Neural cell (in vitro differentiated cells): ENCODE results near the gene MRPL19.

ENCODE experiments used
- EP300 ChIP-seq: fragments of 450-650 bp; conservative IDR thresholded peaks from 2 replicates; pipeline ENCODE4 v1.6.1; 2014; ENCODE audit warnings: antibody characterized with exemption, mild to moderate bottlenecking, moderate library complexity; ENCODE audit not compliant: poor library complexity, severe bottlenecking
- EZH2 ChIP-seq: fragments of 200-600, 300-800 bp; shearing (Covaris generic), sonication (generic); IDR thresholded peaks from 2 replicates; pipeline ENCODE4 v1.6.1; 2014; ENCODE audit warnings: antibody characterized with exemption, low read length, borderline replicate concordance, mild to moderate bottlenecking; ENCODE audit not compliant: insufficient read depth, poor library complexity, severe bottlenecking
- MXI1 ChIP-seq: fragments of 450-650 bp; conservative IDR thresholded peaks from 2 replicates; pipeline ENCODE4 v1.6.1; 2014; ENCODE audit warnings: antibody characterized with exemption, mild to moderate bottlenecking; ENCODE audit not compliant: poor library complexity, severe bottlenecking
- POLR2AphosphoS5 ChIP-seq: IDR thresholded peaks from 2 replicates; pipeline ENCODE4 v1.6.1; 2012
- RAD21 ChIP-seq: fragments of 450-650 bp; conservative IDR thresholded peaks from 2 replicates; pipeline ENCODE4 v1.6.1; 2014; ENCODE audit warnings: antibody characterized with exemption, mild to moderate bottlenecking, moderate library complexity
- SMC3 ChIP-seq: fragments of 450-650 bp; conservative IDR thresholded peaks from 2 replicates; pipeline ENCODE4 v1.6.1; 2014; ENCODE audit warnings: antibody characterized with exemption, mild to moderate bottlenecking, moderate library complexity; ENCODE audit not compliant: poor library complexity
- TF ChIP-seq, protein P1 (sequence below): fragments of 450-650 bp; IDR thresholded peaks from 2 replicates; pipeline ENCODE4 v1.5.1; 2014; ENCODE audit warnings: antibody characterized with exemption, mild to moderate bottlenecking, moderate library complexity; ENCODE audit not compliant: poor library complexity, severe bottlenecking
- TF ChIP-seq, protein P2 (sequence below): IDR thresholded peaks from 2 replicates; pipeline ENCODE4 v1.6.1; 2012; ENCODE audit warnings: borderline replicate concordance

- TF ChIP-seq EZH2 (no peak), RAD21 (peak; percentile 80), POLR2AphosphoS5 (no peak), MXI1 (no peak), SMC3 (peak; percentile 77), EP300 (no peak)
- TF ChIP-seq, protein P1, sequence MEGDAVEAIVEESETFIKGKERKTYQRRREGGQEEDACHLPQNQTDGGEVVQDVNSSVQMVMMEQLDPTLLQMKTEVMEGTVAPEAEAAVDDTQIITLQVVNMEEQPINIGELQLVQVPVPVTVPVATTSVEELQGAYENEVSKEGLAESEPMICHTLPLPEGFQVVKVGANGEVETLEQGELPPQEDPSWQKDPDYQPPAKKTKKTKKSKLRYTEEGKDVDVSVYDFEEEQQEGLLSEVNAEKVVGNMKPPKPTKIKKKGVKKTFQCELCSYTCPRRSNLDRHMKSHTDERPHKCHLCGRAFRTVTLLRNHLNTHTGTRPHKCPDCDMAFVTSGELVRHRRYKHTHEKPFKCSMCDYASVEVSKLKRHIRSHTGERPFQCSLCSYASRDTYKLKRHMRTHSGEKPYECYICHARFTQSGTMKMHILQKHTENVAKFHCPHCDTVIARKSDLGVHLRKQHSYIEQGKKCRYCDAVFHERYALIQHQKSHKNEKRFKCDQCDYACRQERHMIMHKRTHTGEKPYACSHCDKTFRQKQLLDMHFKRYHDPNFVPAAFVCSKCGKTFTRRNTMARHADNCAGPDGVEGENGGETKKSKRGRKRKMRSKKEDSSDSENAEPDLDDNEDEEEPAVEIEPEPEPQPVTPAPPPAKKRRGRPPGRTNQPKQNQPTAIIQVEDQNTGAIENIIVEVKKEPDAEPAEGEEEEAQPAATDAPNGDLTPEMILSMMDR = peak; percentile 73
- TF ChIP-seq, protein P2, sequence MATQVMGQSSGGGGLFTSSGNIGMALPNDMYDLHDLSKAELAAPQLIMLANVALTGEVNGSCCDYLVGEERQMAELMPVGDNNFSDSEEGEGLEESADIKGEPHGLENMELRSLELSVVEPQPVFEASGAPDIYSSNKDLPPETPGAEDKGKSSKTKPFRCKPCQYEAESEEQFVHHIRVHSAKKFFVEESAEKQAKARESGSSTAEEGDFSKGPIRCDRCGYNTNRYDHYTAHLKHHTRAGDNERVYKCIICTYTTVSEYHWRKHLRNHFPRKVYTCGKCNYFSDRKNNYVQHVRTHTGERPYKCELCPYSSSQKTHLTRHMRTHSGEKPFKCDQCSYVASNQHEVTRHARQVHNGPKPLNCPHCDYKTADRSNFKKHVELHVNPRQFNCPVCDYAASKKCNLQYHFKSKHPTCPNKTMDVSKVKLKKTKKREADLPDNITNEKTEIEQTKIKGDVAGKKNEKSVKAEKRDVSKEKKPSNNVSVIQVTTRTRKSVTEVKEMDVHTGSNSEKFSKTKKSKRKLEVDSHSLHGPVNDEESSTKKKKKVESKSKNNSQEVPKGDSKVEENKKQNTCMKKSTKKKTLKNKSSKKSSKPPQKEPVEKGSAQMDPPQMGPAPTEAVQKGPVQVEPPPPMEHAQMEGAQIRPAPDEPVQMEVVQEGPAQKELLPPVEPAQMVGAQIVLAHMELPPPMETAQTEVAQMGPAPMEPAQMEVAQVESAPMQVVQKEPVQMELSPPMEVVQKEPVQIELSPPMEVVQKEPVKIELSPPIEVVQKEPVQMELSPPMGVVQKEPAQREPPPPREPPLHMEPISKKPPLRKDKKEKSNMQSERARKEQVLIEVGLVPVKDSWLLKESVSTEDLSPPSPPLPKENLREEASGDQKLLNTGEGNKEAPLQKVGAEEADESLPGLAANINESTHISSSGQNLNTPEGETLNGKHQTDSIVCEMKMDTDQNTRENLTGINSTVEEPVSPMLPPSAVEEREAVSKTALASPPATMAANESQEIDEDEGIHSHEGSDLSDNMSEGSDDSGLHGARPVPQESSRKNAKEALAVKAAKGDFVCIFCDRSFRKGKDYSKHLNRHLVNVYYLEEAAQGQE = no peak
These were observed 83.3 kb downstream of the MRPL19 start for GRCh38 chr2:75729861-75730260.
